Gastroesophageal sphincter (tissue), 3 donors: ENCODE results near the gene IGSF10.

Source experiments
- CTCF ChIP-seq, 4 experiments: fragments of 200-600 bp in 2 of 4; fragments of 450-650 bp in 2 of 4; sonication (generic) in 1 of 4; IDR thresholded peaks; one replicate each; pipeline ENCODE4 v1.5.1; 2017 to 2019; ENCODE audit warnings: antibody characterized with exemption in 4 of 4, mild to moderate bottlenecking in 2 of 4, moderate library complexity in 2 of 4
- EP300 ChIP-seq: sonication (generic); formaldehyde crosslinking; IDR thresholded peaks from one replicate; pipeline ENCODE4 v1.6.1; 2017; ENCODE audit warnings: antibody characterized with exemption, mild to moderate bottlenecking
- POLR2AphosphoS5 ChIP-seq: sonication (generic); formaldehyde crosslinking; IDR thresholded peaks from one replicate; pipeline ENCODE4 v1.6.1; 2017; ENCODE audit warnings: antibody characterized with exemption

- TF ChIP-seq CTCF (IDR thresholded peaks at IDR 0.05) (no peak), EP300 (no peak), POLR2AphosphoS5 (no peak)
These were observed 42.2 kb upstream of the IGSF10 start for GRCh38 chr3:151503074-151503473.
